A673 (cell line): ENCODE results near the gene AAGAB. TPM values are rescaled to one million over a fixed set of nuclear protein-coding genes. Genes with fewer than 3 reads are reported as not detected.

Experiments
- BruUV-seq: library from RNA; stranded (reverse); fragments of 400-500 nt; replicated peaks from 2 replicates; lab custom pipeline; 2021; lab: Mats Ljungman, UMichigan
- CTCF ChIA-PET: fragments of 300-600 bp; sonication (Branson Sonifier 250); formaldehyde crosslinking; loops from one replicate; lab custom pipeline; 2022; ENCODE audit warnings: antibody characterized with exemption; lab: Charles Lee
- POLR2A ChIA-PET: fragments of 300-600 bp; sonication (Branson Sonifier 250); formaldehyde crosslinking; loops from one replicate; lab custom pipeline; 2022; ENCODE audit warnings: antibody characterized with exemption; ENCODE audit not compliant: low non-redundant PET; lab: Charles Lee
- DNase-seq: peaks from one replicate; pipeline ENCODE4 v3.0.0-alpha.2; 2015; ENCODE audit warnings: low spot score
- H3K27ac ChIP-seq: fragments of 200-600 bp; sonication (generic); 2 replicates; pipeline ENCODE4 v1.5.1; 2016; ENCODE audit warnings: mixed run types, low read depth, mild to moderate bottlenecking, mixed read lengths, antibody characterized with exemption, low read length; ENCODE audit not compliant: poor library complexity, severe bottlenecking
- H3K27me3 ChIP-seq: fragments of 200-600 bp; sonication (generic); replicated peaks from 2 replicates; pipeline ENCODE4 v1.6.1; 2017; ENCODE audit warnings: mixed run types, low read depth, mild to moderate bottlenecking, mixed read lengths, antibody characterized with exemption, low read length; ENCODE audit not compliant: insufficient read depth, poor library complexity
- H3K36me3 ChIP-seq: fragments of 200-600 bp; sonication (generic); 2 replicates; pipeline ENCODE4 v1.6.1; 2016; ENCODE audit warnings: mixed run types, mild to moderate bottlenecking, mixed read lengths, antibody characterized with exemption, low read length; ENCODE audit not compliant: insufficient read depth, poor library complexity, severe bottlenecking
- H3K4me1 ChIP-seq: fragments of 200-600 bp; sonication (generic); 2 replicates; pipeline ENCODE4 v1.6.1; 2017; ENCODE audit warnings: mixed run types, mild to moderate bottlenecking, mixed read lengths, antibody characterized with exemption, low read length; ENCODE audit not compliant: insufficient read depth, poor library complexity, severe bottlenecking
- H3K4me3 ChIP-seq: fragments of 200-600 bp; sonication (generic); 2 replicates; pipeline ENCODE4 v1.5.1; 2016; ENCODE audit warnings: low read depth, mixed run types, mild to moderate bottlenecking, mixed read lengths, low read length; ENCODE audit not compliant: poor library complexity, severe bottlenecking
- H3K9me3 ChIP-seq: fragments of 200-600 bp; sonication (generic); 2 replicates; pipeline ENCODE4 v1.6.1; 2016; ENCODE audit warnings: mixed run types, low read depth, mild to moderate bottlenecking, mixed read lengths, antibody characterized with exemption, low read length; ENCODE audit not compliant: poor library complexity, severe bottlenecking
- CTCF ChIP-seq: fragments of 300-800, 200-600 bp; sonication (generic); conservative IDR thresholded peaks from 2 replicates; pipeline ENCODE4 v1.5.1; 2017; ENCODE audit warnings: low read depth, mild to moderate bottlenecking, antibody characterized with exemption, low read length, moderate library complexity, mixed read lengths
- EZH2 ChIP-seq: fragments of 200-600 bp; sonication (generic); IDR thresholded peaks from 2 replicates; pipeline ENCODE4 v1.6.1; 2017; ENCODE audit warnings: borderline replicate concordance, low read depth, mild to moderate bottlenecking, mixed read lengths, antibody characterized with exemption, low read length; ENCODE audit not compliant: poor library complexity, severe bottlenecking
- intact Hi-C: fragments of 100-400 bp; cut with micrococcal nuclease; formaldehyde crosslinking; loops from one replicate; pipeline ENCODE4 v1.10.0; 2022; ENCODE audit not compliant: unreplicated experiment
- total RNA-seq: library from RNA; stranded (reverse); gene quantifications from 2 replicates; pipeline ENCODE4 v1.2.3, GENCODE V29; 2021

Gene AAGAB
- total RNA-seq, 1 experiment from 2014 or later: 54.8 TPM

- intact Hi-C loops: no loop called here
- H3K27ac ChIP-seq: no peak overlapping the region
- POLR2A ChIA-PET: no interaction called here
- H3K27me3 ChIP-seq: no peaks in the 10 kb centered on the region
- BruUV-seq: no TSS peak
- no peak for TF ChIP-seq CTCF
- no peak for TF ChIP-seq EZH2
- H3K36me3 ChIP-seq: peaks cover 15% of the 10 kb centered on the region
- CTCF ChIA-PET: no interaction called here
- no peak overlapping the region for H3K4me3 ChIP-seq
- peaks cover 20% of the 10 kb centered on the region for H3K4me1 ChIP-seq
- DNase-seq: no peak
- H3K9me3 ChIP-seq: no peaks in the 10 kb centered on the region
Measured at GRCh38 chr15:67227846-67228245, 26.6 kb downstream of the AAGAB start.

- Histone ChIP-seq H3K9me3 (no peaks in the 10 kb centered on the region), H3K36me3 (peaks cover 11% of the 10 kb centered on the region), H3K4me1 (peaks cover 20% of the 10 kb centered on the region), H3K4me3 (no peak overlapping the region), H3K27me3 (no peaks in the 10 kb centered on the region), H3K27ac (no peak overlapping the region)
- TF ChIP-seq EZH2 (no peak), CTCF (no peak)
- no TSS peak for BruUV-seq
- intact Hi-C loops: no loop called here
- POLR2A ChIA-PET: no interaction called here
- no peak for DNase-seq
- CTCF ChIA-PET: no interaction called here
Measured at GRCh38 chr15:67227431-67227830, 27.0 kb downstream of the AAGAB start.

- Histone ChIP-seq H3K27me3 (no peaks in the 10 kb centered on the region), H3K9me3 (no peaks in the 10 kb centered on the region), H3K36me3 (no peaks in the 10 kb centered on the region), H3K4me1 (peaks cover 20% of the 10 kb centered on the region), H3K27ac (no peak overlapping the region), H3K4me3 (no peak overlapping the region)
- POLR2A ChIA-PET: no interaction called here
- TF ChIP-seq EZH2: no peak
- no peak for TF ChIP-seq CTCF
- no peak for DNase-seq
- BruUV-seq: no TSS peak
- CTCF ChIA-PET: no interaction called here
- intact Hi-C loops: no loop called here
Measured at GRCh38 chr15:67225336-67225735, 29.1 kb downstream of the AAGAB start.
